Activated CD8-positive, alpha-beta memory T cell treated with anti-CD3 and anti-CD28 coated beads for 1 hour (primary cell): ENCODE data around the gene NPHP4.

Source experiments
- DNase-seq, 2 donors: peaks; one replicate each; pipeline ENCODE4 v3.0.0-alpha.2; 2020; ENCODE audit warnings: low read depth in 1 of 2; ENCODE audit errors: extremely low read depth in 1 of 2

The NPHP4 gene

GRCh38 chr1:6005276-6005917 lies 13.2 kb upstream of the NPHP4 start:
- no peak for DNase-seq

- no peak for DNase-seq
Observed at GRCh38 chr1:6004412-6005123, 12.3 kb upstream of the NPHP4 start.

- no peak for DNase-seq
Observed at GRCh38 chr1:6003568-6004411, 11.6 kb upstream of the NPHP4 start.

- no peak for DNase-seq
Observed at GRCh38 chr1:6002714-6003501, 10.7 kb upstream of the NPHP4 start.

GRCh38 chr1:6001992-6002576 lies 9.9 kb upstream of the NPHP4 start:
- DNase-seq = no peak

- DNase-seq = no peak
Observed at GRCh38 chr1:6000444-6001288, 8.4 kb upstream of the NPHP4 start.

GRCh38 chr1:5999711-6000443 lies 7.7 kb upstream of the NPHP4 start:
- no peak for DNase-seq

- no peak for DNase-seq
Observed at GRCh38 chr1:5998906-5999301, 6.7 kb upstream of the NPHP4 start.

- DNase-seq = no peak
Observed at GRCh38 chr1:5998051-5998905, 6.1 kb upstream of the NPHP4 start.

GRCh38 chr1:5997316-5997715 lies 5.1 kb upstream of the NPHP4 start:
- DNase-seq = no peak

- no peak for DNase-seq
Observed at GRCh38 chr1:5996641-5997270, 4.5 kb upstream of the NPHP4 start.

- no peak for DNase-seq
Observed at GRCh38 chr1:5995871-5996630, 3.8 kb upstream of the NPHP4 start.

GRCh38 chr1:5994713-5995621 lies 2.7 kb upstream of the NPHP4 start:
- DNase-seq = peak; percentile 34 to 47

- DNase-seq = no peak
Observed at GRCh38 chr1:5993556-5994491, 1.6 kb upstream of the NPHP4 start.
